H9 (cell line): ENCODE measurements around the gene SREBF1. TPM values are rescaled to one million over a fixed set of nuclear protein-coding genes. Genes with fewer than 3 reads are reported as not detected.
A peak's percentile ranks its signal among the peaks of the same experiment; 100 is the strongest.

Source experiments
- DNase-seq: peaks from one replicate; pipeline ENCODE4 v3.0.0-alpha.2; 2017
- H2AFZ ChIP-seq: one replicate; pipeline ENCODE4 v1.6.1; 2013; ENCODE audit warnings: mild to moderate bottlenecking, low read length, control low read depth, moderate library complexity
- H2AK5ac ChIP-seq: 2 replicates; pipeline ENCODE4 v1.6.1; 2013; ENCODE audit warnings: low read length, control low read depth, mixed read lengths; ENCODE audit not compliant: insufficient read length
- H2BK120ac ChIP-seq: one replicate; pipeline ENCODE4 v1.6.1; 2013; ENCODE audit warnings: low read depth, mild to moderate bottlenecking, low read length, control low read depth, inconsistent platforms; ENCODE audit not compliant: poor library complexity, severe bottlenecking
- H2BK12ac ChIP-seq: 2 replicates; pipeline ENCODE4 v1.6.1; 2013; ENCODE audit warnings: low read length, control low read depth, mixed read lengths, low read depth; ENCODE audit not compliant: insufficient read length
- H2BK15ac ChIP-seq: 2 replicates; pipeline ENCODE4 v1.6.1; 2013; ENCODE audit warnings: low read depth, low read length, control low read depth
- H2BK20ac ChIP-seq: one replicate; pipeline ENCODE4 v1.6.1; 2013; ENCODE audit warnings: low read depth, mild to moderate bottlenecking, low read length, control low read depth, inconsistent platforms; ENCODE audit not compliant: poor library complexity, severe bottlenecking
- H2BK5ac ChIP-seq: 2 replicates; pipeline ENCODE4 v1.6.1; 2013; ENCODE audit warnings: low read length, control low read depth, mixed read lengths; ENCODE audit not compliant: insufficient read length
- H3K14ac ChIP-seq: 2 replicates; pipeline ENCODE4 v1.6.1; 2013; ENCODE audit warnings: low read length, control low read depth; ENCODE audit not compliant: insufficient read depth
- H3K18ac ChIP-seq: 2 replicates; pipeline ENCODE4 v1.6.1; 2013; ENCODE audit warnings: low read depth, mild to moderate bottlenecking, mixed read lengths, low read length, control low read depth; ENCODE audit not compliant: insufficient read length
- H3K23ac ChIP-seq: 2 replicates; pipeline ENCODE4 v1.6.1; 2013; ENCODE audit warnings: low read length, control low read depth, mixed read lengths, low read depth; ENCODE audit not compliant: insufficient read length
- H3K23me2 ChIP-seq: 2 replicates; pipeline ENCODE4 v1.6.1; 2013; ENCODE audit warnings: low read depth, mild to moderate bottlenecking, mixed read lengths, low read length, control low read depth; ENCODE audit not compliant: insufficient read length, poor library complexity, severe bottlenecking
- H3K27ac ChIP-seq: 2 replicates; pipeline ENCODE4 v1.5.1; 2013; ENCODE audit warnings: low read length, control low read depth, mixed read lengths, low read depth; ENCODE audit not compliant: insufficient read length
- H3K27me3 ChIP-seq: 2 replicates; pipeline ENCODE4 v1.6.1; 2013; ENCODE audit warnings: low read length, control low read depth, inconsistent platforms; ENCODE audit not compliant: insufficient read depth
- H3K4ac ChIP-seq: 2 replicates; pipeline ENCODE4 v1.6.1; 2013; ENCODE audit warnings: low read depth, mild to moderate bottlenecking, control low read depth, inconsistent platforms, low read length, moderate library complexity
- H3K4me1 ChIP-seq: 2 replicates; pipeline ENCODE4 v1.6.1; 2013; ENCODE audit warnings: low read length, control low read depth, inconsistent platforms; ENCODE audit not compliant: insufficient read depth
- H3K4me2 ChIP-seq: 2 replicates; pipeline ENCODE4 v1.6.1; 2013; ENCODE audit warnings: low read length, control low read depth, mixed read lengths; ENCODE audit not compliant: insufficient read length, insufficient read depth
- H3K56ac ChIP-seq: 2 replicates; pipeline ENCODE4 v1.6.1; 2013; ENCODE audit warnings: low read depth, mild to moderate bottlenecking, mixed read lengths, low read length, control low read depth; ENCODE audit not compliant: insufficient read length
- H3K79me1 ChIP-seq: 2 replicates; pipeline ENCODE4 v1.6.1; 2013; ENCODE audit warnings: low read depth, mild to moderate bottlenecking, moderate library complexity, low read length, control low read depth, inconsistent platforms; ENCODE audit not compliant: insufficient read depth, poor library complexity, severe bottlenecking
- H3K79me2 ChIP-seq: 2 replicates; pipeline ENCODE4 v1.6.1; 2013; ENCODE audit warnings: low read length, control low read depth, inconsistent platforms; ENCODE audit not compliant: insufficient read depth
- H3K9ac ChIP-seq: 2 replicates; pipeline ENCODE4 v1.6.1; 2013; ENCODE audit warnings: low read length, control low read depth, mixed read lengths; ENCODE audit not compliant: insufficient read length; ENCODE audit errors: extremely low read depth
- H3K9me3 ChIP-seq: one replicate; pipeline ENCODE4 v1.6.1; 2013; ENCODE audit warnings: low read depth, low read length, inconsistent platforms; ENCODE audit not compliant: control insufficient read depth
- H3T11ph ChIP-seq: one replicate; pipeline ENCODE4 v1.6.1; 2013; ENCODE audit warnings: mild to moderate bottlenecking, low read length, control low read depth, inconsistent platforms
- H4K20me1 ChIP-seq: one replicate; pipeline ENCODE4 v1.6.1; 2013; ENCODE audit not compliant: control insufficient read depth, insufficient read length, insufficient read depth
- H4K5ac ChIP-seq: 2 replicates; pipeline ENCODE4 v1.6.1; 2013; ENCODE audit warnings: low read depth, mild to moderate bottlenecking, mixed read lengths, low read length, control low read depth; ENCODE audit not compliant: insufficient read length
- H4K8ac ChIP-seq: replicated peaks from 2 replicates; pipeline ENCODE4 v1.6.1; 2013; ENCODE audit warnings: low read length, control low read depth, mixed read lengths, low read depth; ENCODE audit not compliant: insufficient read length
- H4K91ac ChIP-seq: 2 replicates; pipeline ENCODE4 v1.6.1; 2013; ENCODE audit warnings: low read depth, mild to moderate bottlenecking, moderate library complexity, mixed read lengths, low read length, control low read depth; ENCODE audit not compliant: insufficient read length
- H3K27ac Mint-ChIP-seq, 3 experiments: 2 replicates in 2 of 3; 3 replicates in 1 of 3; pipeline ENCODE4 v1.8.0; 2020 to 2021; ENCODE audit warnings: mixed read lengths in 3 of 3, mild to moderate bottlenecking in 1 of 3, moderate library complexity in 1 of 3
- H3K27me3 Mint-ChIP-seq: 2 replicates; pipeline ENCODE4 v1.8.0; 2021; ENCODE audit warnings: low read depth, mild to moderate bottlenecking, moderate library complexity, mixed read lengths
- H3K36me3 Mint-ChIP-seq, 3 experiments: 2 replicates in 2 of 3; 3 replicates in 1 of 3; pipeline ENCODE4 v1.8.0; 2020 to 2021; ENCODE audit warnings: low read depth in 3 of 3, mixed read lengths in 3 of 3; ENCODE audit not compliant: insufficient read depth in 1 of 3
- H3K4me1 Mint-ChIP-seq, 2 experiments: 2 replicates each; pipeline ENCODE4 v1.8.0; 2020; ENCODE audit warnings: mixed read lengths in 2 of 2
- H3K4me3 Mint-ChIP-seq, 2 experiments: 2 replicates in 1 of 2; 3 replicates in 1 of 2; pipeline ENCODE4 v1.8.0; 2020 to 2021; ENCODE audit warnings: mild to moderate bottlenecking in 2 of 2, mixed read lengths in 2 of 2, moderate library complexity in 1 of 2
- H3K9me3 Mint-ChIP-seq, 2 experiments: 2 replicates in 1 of 2; 3 replicates in 1 of 2; pipeline ENCODE4 v1.8.0; 2020; ENCODE audit warnings: mild to moderate bottlenecking in 2 of 2, mixed read lengths in 2 of 2, moderate library complexity in 1 of 2
- WGBS: extraction: QIAGEN DNeasy Blood & Tissue Kit; methylation state at CpG from one replicate; pipeline ENCODE4 v1.1.7; 2013; ENCODE audit warnings: missing lambda C conversion rate, low lambda C conversion rate, mixed read lengths; ENCODE audit not compliant: insufficient read length; ENCODE audit errors: extremely low coverage; 5-methylcytosine and 5-hydroxymethylcytosine counted together
- total RNA-seq: library from RNA; stranded (reverse); gene quantifications from 2 replicates; pipeline ENCODE4 v1.2.1, GENCODE V29; 2021
- TF ChIP-seq, protein P1 (sequence below): fragments of 200-600 bp; sonication (generic); conservative IDR thresholded peaks from 3 replicates; pipeline ENCODE4 v1.8.0; 2021; ENCODE audit warnings: antibody characterized with exemption, mild to moderate bottlenecking

SREBF1 gene
- total RNA-seq, 1 experiment from 2014 or later: 81.9 TPM

GRCh38 chr17:17866425-17866824 is 29.6 kb upstream of the SREBF1 start:
- no peak overlapping the region for H2AK5ac ChIP-seq
- no peaks in the 10 kb centered on the region for H4K20me1 ChIP-seq
- H3K23me2 ChIP-seq: no peaks in the 10 kb centered on the region
- no peaks in the 10 kb centered on the region for H3K79me1 ChIP-seq
- no peak overlapping the region for H2BK5ac ChIP-seq
- no peak overlapping the region for H3K14ac ChIP-seq
- no peak overlapping the region for H4K91ac ChIP-seq
- H3K27me3 Mint-ChIP-seq: peaks cover 43% of the 10 kb centered on the region
- no peak overlapping the region for H4K8ac ChIP-seq
- no peak overlapping the region for H2BK12ac ChIP-seq
- H3K23ac ChIP-seq: no peak overlapping the region
- no peaks in the 10 kb centered on the region for H3K27me3 ChIP-seq
- no peaks in the 10 kb centered on the region for H3K36me3 Mint-ChIP-seq
- no peak overlapping the region for H2BK20ac ChIP-seq
- no peak for DNase-seq
- H3K79me2 ChIP-seq: no peaks in the 10 kb centered on the region
- H3K9me3 ChIP-seq: no peaks in the 10 kb centered on the region
- H3K18ac ChIP-seq: no peak overlapping the region
- H3K4ac ChIP-seq: no peak overlapping the region
- H3K4me2 ChIP-seq: no peak overlapping the region
- H3K9ac ChIP-seq: no peak overlapping the region
- no peak overlapping the region for H3K4me3 Mint-ChIP-seq
- no CpG with 5 or more reads among the region's 3 CpGs for WGBS
- peaks cover 38 to 39% of the 10 kb centered on the region in 2 experiments for H3K4me1 Mint-ChIP-seq
- peaks cover 0 to 3% of the 10 kb centered on the region in 2 experiments; a peak in 1 of 5 replicates for H3K9me3 Mint-ChIP-seq
- H2BK15ac ChIP-seq: no peak overlapping the region
- peaks cover 9% of the 10 kb centered on the region; the same call in 1 of the 2 replicates for H3K4me1 ChIP-seq
- H4K5ac ChIP-seq: no peak overlapping the region
- TF ChIP-seq, protein P1, sequence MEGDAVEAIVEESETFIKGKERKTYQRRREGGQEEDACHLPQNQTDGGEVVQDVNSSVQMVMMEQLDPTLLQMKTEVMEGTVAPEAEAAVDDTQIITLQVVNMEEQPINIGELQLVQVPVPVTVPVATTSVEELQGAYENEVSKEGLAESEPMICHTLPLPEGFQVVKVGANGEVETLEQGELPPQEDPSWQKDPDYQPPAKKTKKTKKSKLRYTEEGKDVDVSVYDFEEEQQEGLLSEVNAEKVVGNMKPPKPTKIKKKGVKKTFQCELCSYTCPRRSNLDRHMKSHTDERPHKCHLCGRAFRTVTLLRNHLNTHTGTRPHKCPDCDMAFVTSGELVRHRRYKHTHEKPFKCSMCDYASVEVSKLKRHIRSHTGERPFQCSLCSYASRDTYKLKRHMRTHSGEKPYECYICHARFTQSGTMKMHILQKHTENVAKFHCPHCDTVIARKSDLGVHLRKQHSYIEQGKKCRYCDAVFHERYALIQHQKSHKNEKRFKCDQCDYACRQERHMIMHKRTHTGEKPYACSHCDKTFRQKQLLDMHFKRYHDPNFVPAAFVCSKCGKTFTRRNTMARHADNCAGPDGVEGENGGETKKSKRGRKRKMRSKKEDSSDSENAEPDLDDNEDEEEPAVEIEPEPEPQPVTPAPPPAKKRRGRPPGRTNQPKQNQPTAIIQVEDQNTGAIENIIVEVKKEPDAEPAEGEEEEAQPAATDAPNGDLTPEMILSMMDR: no peak
- H3K27ac Mint-ChIP-seq: peak overlapping the region in 1 of 3 experiments; percentile 70; a peak in 1 of 7 replicates
- H2BK120ac ChIP-seq: no peak overlapping the region
- H3K27ac ChIP-seq: no peak overlapping the region
- no peak overlapping the region for H3K56ac ChIP-seq
- H3T11ph ChIP-seq: no peak overlapping the region
- no peak overlapping the region for H2AFZ ChIP-seq
